CD14-positive monocyte (primary cell): Measurements from ENCODE around the gene KCNQ1OT1. TPM values are rescaled to one million over a fixed set of nuclear protein-coding genes. Genes with fewer than 3 reads are reported as not detected.

Source experiments
- DNase-seq, 3 donors: peaks; one replicate each; pipeline ENCODE4 v3.0.0-alpha.2; 2011 to 2022
- H2AFZ ChIP-seq: 2 replicates; pipeline ENCODE4 v1.6.0; 2012; ENCODE audit warnings: mild to moderate bottlenecking, low read depth, low read length, inconsistent platforms; ENCODE audit not compliant: insufficient read depth, poor library complexity, severe bottlenecking
- H3K27ac ChIP-seq, 2 donors: 1 replicate in 1 of 2; 2 replicates in 1 of 2; pipeline ENCODE4 v1.5.1; 2012 to 2013; ENCODE audit warnings: low read length in 2 of 2, control low read depth in 1 of 2, inconsistent platforms in 1 of 2, low read depth in 1 of 2, mild to moderate bottlenecking in 1 of 2
- H3K27me3 ChIP-seq, 2 donors: one replicate each; pipeline versions ENCODE4 v1.6.0 to v1.6.1; 2011 to 2013; ENCODE audit warnings: low read length in 2 of 2; ENCODE audit not compliant: control insufficient read depth in 2 of 2, insufficient read depth in 2 of 2
- H3K36me3 ChIP-seq, 2 donors: replicated peaks in 1 of 2; 1 replicate in 1 of 2; 2 replicates in 1 of 2; pipeline versions ENCODE4 v1.5.1 to v1.6.1; 2012 to 2013; ENCODE audit warnings: low read length in 2 of 2, control low read depth in 1 of 2, inconsistent platforms in 1 of 2, mild to moderate bottlenecking in 1 of 2; ENCODE audit not compliant: insufficient read depth in 2 of 2, control insufficient read depth in 1 of 2
- H3K4me1 ChIP-seq, 2 donors: 1 replicate in 1 of 2; 2 replicates in 1 of 2; pipeline versions ENCODE4 v1.5.1 to v1.6.1; 2012 to 2013; ENCODE audit warnings: low read length in 2 of 2, control low read depth in 1 of 2, inconsistent platforms in 1 of 2, mild to moderate bottlenecking in 1 of 2, moderate library complexity in 1 of 2; ENCODE audit not compliant: insufficient read depth in 2 of 2, control insufficient read depth in 1 of 2
- H3K4me2 ChIP-seq: replicated peaks from 2 replicates; pipeline ENCODE3; 2012; ENCODE audit warnings: low read length, moderate library complexity, mild to moderate bottlenecking; ENCODE audit not compliant: poor library complexity, severe bottlenecking; ENCODE audit errors: extremely low read depth
- H3K4me3 ChIP-seq, 3 experiments: fragments of 200-600 bp in 1 of 3; sonication (generic) in 1 of 3; replicated peaks in 1 of 3; 1 replicate in 2 of 3; 2 replicates in 1 of 3; pipeline ENCODE4 v1.5.1; 2011 to 2013; ENCODE audit warnings: low read length in 3 of 3, mild to moderate bottlenecking in 3 of 3, control low read depth in 2 of 3, low read depth in 2 of 3, inconsistent platforms in 1 of 3, moderate library complexity in 1 of 3
- H3K79me2 ChIP-seq: 2 replicates; pipeline ENCODE4 v1.6.0; 2012; ENCODE audit warnings: mild to moderate bottlenecking, control low read depth, inconsistent platforms, low read length, moderate library complexity; ENCODE audit not compliant: insufficient read depth
- H3K9ac ChIP-seq: 2 replicates; pipeline ENCODE4 v1.6.0; 2017; ENCODE audit warnings: low read length, mild to moderate bottlenecking; ENCODE audit not compliant: insufficient read depth, poor library complexity, severe bottlenecking
- H3K9me3 ChIP-seq, 2 donors: replicated peaks in 1 of 2; 1 replicate in 1 of 2; 2 replicates in 1 of 2; pipeline versions ENCODE4 v1.5.1 to v1.6.1; 2012 to 2013; ENCODE audit warnings: low read length in 2 of 2, control low read depth in 1 of 2; ENCODE audit not compliant: control insufficient read depth in 1 of 2, insufficient read depth in 1 of 2
- H4K20me1 ChIP-seq: 2 replicates; pipeline ENCODE4 v1.6.0; 2012; ENCODE audit warnings: mild to moderate bottlenecking, low read length, control low read depth, moderate library complexity; ENCODE audit not compliant: insufficient read depth
- H3K27ac Mint-ChIP-seq, 7 donors: one replicate each; pipeline ENCODE4 v1.8.0; 2020; ENCODE audit warnings: mild to moderate bottlenecking in 7 of 7, mixed read lengths in 7 of 7, moderate library complexity in 6 of 7, inconsistent platforms in 2 of 7
- H3K27me3 Mint-ChIP-seq, 3 donors: one replicate each; pipeline ENCODE4 v1.8.0; 2021 to 2022; ENCODE audit warnings: low read depth in 3 of 3, mild to moderate bottlenecking in 3 of 3, mixed read lengths in 3 of 3, moderate library complexity in 3 of 3, inconsistent platforms in 1 of 3
- H3K36me3 Mint-ChIP-seq, 2 donors: one replicate each; pipeline ENCODE4 v1.8.0; 2020; ENCODE audit warnings: mixed read lengths in 2 of 2, inconsistent platforms in 1 of 2, mild to moderate bottlenecking in 1 of 2
- H3K4me1 Mint-ChIP-seq: one replicate; pipeline ENCODE4 v1.8.0; 2020; ENCODE audit warnings: mild to moderate bottlenecking, mixed read lengths
- H3K4me3 Mint-ChIP-seq, 2 donors: one replicate each; pipeline ENCODE4 v1.8.0; 2020; ENCODE audit warnings: mild to moderate bottlenecking in 2 of 2, mixed read lengths in 2 of 2, moderate library complexity in 1 of 2
- H3K9me3 Mint-ChIP-seq, 7 donors: one replicate each; pipeline ENCODE4 v1.8.0; 2020 to 2022; ENCODE audit warnings: mixed read lengths in 7 of 7, mild to moderate bottlenecking in 6 of 7, moderate library complexity in 6 of 7, inconsistent platforms in 2 of 7
- CTCF ChIP-seq: fragments of 200-600 bp; IDR thresholded peaks from one replicate; pipeline ENCODE4 v1.8.0; 2022; ENCODE audit warnings: antibody characterized with exemption, mild to moderate bottlenecking
- WGBS: methylation state at CpG from one replicate; pipeline ENCODE4 v1.1.5; 2013; ENCODE audit warnings: missing lambda C conversion rate; ENCODE audit not compliant: insufficient coverage; 5-methylcytosine and 5-hydroxymethylcytosine counted together
- intact Hi-C, 2 donors: fragments of 100-400 bp; cut with micrococcal nuclease; formaldehyde crosslinking; loops; one replicate each; pipeline versions ENCODE4 v1.15.0 to v1.15.1; 2023
- polyA plus RNA-seq, 3 donors: library from polyadenylated mRNA; depleted of rRNA in 1 of 3; unstranded in 2 of 3; stranded (reverse) in 1 of 3; fragments of 300-500 nt in 2 of 3; fragments of >200 nt in 1 of 3; fragmentation: Illumina TruSeq in 2 of 3; gene quantifications; 1 replicate in 2 of 3; 2 replicates in 1 of 3; pipeline ENCODE4 v1.2.3, GENCODE V29; 2012 to 2021

The KCNQ1OT1 gene
- polyA plus RNA-seq, 3 donors: 0.01 to 0.04 (median 0.03) TPM

GRCh38 chr11:2565447-2566222 lies 134.2 kb downstream of the KCNQ1OT1 start:
- Mint-ChIP-seq H3K9me3 (peaks cover 0 to 4% (median under 1%) of the 10 kb centered on the region in 7 donors), H3K4me3 (no peak overlapping the region), H3K36me3 (peaks cover 22 to 24% of the 10 kb centered on the region in 2 donors), H3K27ac (peak overlapping the region in 1 of 7 donors; percentile 10), H3K4me1 (peaks cover 17% of the 10 kb centered on the region), H3K27me3 (peaks cover 0 to 2% (median under 1%) of the 10 kb centered on the region in 3 donors)
- H2AFZ ChIP-seq: no peak overlapping the region
- no peak overlapping the region for H3K4me2 ChIP-seq
- H3K27me3 ChIP-seq: no peaks in the 10 kb centered on the region
- intact Hi-C loops: no loop called here
- peaks cover 3 to 12% of the 10 kb centered on the region in 2 donors for H3K36me3 ChIP-seq
- peaks cover 0 to 11% of the 10 kb centered on the region in 2 donors for H3K9me3 ChIP-seq
- H3K9ac ChIP-seq: no peak overlapping the region
- 96% methylated on average over 9 of the region's 13 CpGs for WGBS
- TF ChIP-seq CTCF: no peak
- DNase-seq: no peak
- peaks cover 13 to 24% of the 10 kb centered on the region in 2 donors for H3K4me1 ChIP-seq
- no peak overlapping the region for H3K27ac ChIP-seq
- H4K20me1 ChIP-seq: peaks cover 93% of the 10 kb centered on the region
- no peak overlapping the region for H3K4me3 ChIP-seq
- H3K79me2 ChIP-seq: no peaks in the 10 kb centered on the region

- Mint-ChIP-seq H3K9me3 (peaks cover 0 to 4% (median 0%) of the 10 kb centered on the region in 7 donors), H3K4me1 (peaks cover 20% of the 10 kb centered on the region), H3K36me3 (peaks cover 19 to 22% of the 10 kb centered on the region in 2 donors), H3K27me3 (peaks cover 0 to 2% (median 1%) of the 10 kb centered on the region in 3 donors), H3K4me3 (no peak overlapping the region), H3K27ac (peak overlapping the region in 4 of 7 donors; percentile 19 to 43 (median 24))
- WGBS: 75% methylated on average over 8 of the region's 16 CpGs
- H3K4me2 ChIP-seq: no peak overlapping the region
- H3K4me1 ChIP-seq: peaks cover 16 to 29% of the 10 kb centered on the region in 2 donors
- H3K9me3 ChIP-seq: peaks cover 0 to 4% of the 10 kb centered on the region in 2 donors
- no peaks in the 10 kb centered on the region for H3K27me3 ChIP-seq
- no peak overlapping the region for H3K9ac ChIP-seq
- DNase-seq: peak; percentile 7 to 66 (median 24)
- H3K79me2 ChIP-seq: no peaks in the 10 kb centered on the region
- no peak for TF ChIP-seq CTCF
- no peak overlapping the region for H2AFZ ChIP-seq
- peaks cover 0 to 7% of the 10 kb centered on the region in 2 donors for H3K36me3 ChIP-seq
- no peak overlapping the region for H3K27ac ChIP-seq
- H3K4me3 ChIP-seq: no peak overlapping the region
- intact Hi-C loops: no loop called here
- H4K20me1 ChIP-seq: peaks cover 91% of the 10 kb centered on the region
Measured at GRCh38 chr11:2564588-2565425, 135.0 kb downstream of the KCNQ1OT1 start.
